HL-60 (cell line): Measurements from ENCODE around the gene MCF2L2.
A peak's percentile ranks its signal among the peaks of the same experiment; 100 is the strongest.

Experiments used
- DNase-seq, 2 experiments: peaks; one replicate each; pipeline ENCODE4 v3.0.0-alpha.2; 2010 to 2020; ENCODE audit warnings: low read depth in 1 of 2, low spot score in 1 of 2
- H3K27ac ChIP-seq: fragments of 250-450 bp; sonication (Bioruptor Pico); replicated peaks from 2 replicates; pipeline ENCODE4 v1.5.1; 2020; ENCODE audit warnings: mild to moderate bottlenecking, moderate library complexity
- H3K27me3 ChIP-seq: fragments of 250-450 bp; sonication (Bioruptor Pico); 2 replicates; pipeline ENCODE4 v1.5.1; 2021; ENCODE audit warnings: mild to moderate bottlenecking, moderate library complexity; ENCODE audit not compliant: insufficient read depth, poor library complexity, severe bottlenecking
- H3K4me3 ChIP-seq: replicated peaks from 2 replicates; pipeline ENCODE4 v1.5.1; 2011; ENCODE audit warnings: mild to moderate bottlenecking, control low read depth, low read length; ENCODE audit not compliant: insufficient read depth
- GABPA ChIP-seq: IDR thresholded peaks from 2 replicates; pipeline ENCODE4 v1.6.1; 2012; ENCODE audit warnings: low read depth
- POLR2AphosphoS5 ChIP-seq: IDR thresholded peaks from 2 replicates; pipeline ENCODE4 v1.6.1; 2012; ENCODE audit warnings: low read depth
- SPI1 ChIP-seq: IDR thresholded peaks from 2 replicates; pipeline ENCODE4 v1.6.1; 2012; ENCODE audit warnings: low read depth, mild to moderate bottlenecking, borderline replicate concordance
- TF ChIP-seq, protein P1 (sequence below): IDR thresholded peaks from one replicate; pipeline ENCODE4 v1.5.1; 2011; ENCODE audit warnings: low read length, control low read depth, inconsistent platforms; ENCODE audit not compliant: insufficient read depth
- TF ChIP-seq, protein P2 (sequence below): IDR thresholded peaks from 2 replicates; pipeline ENCODE4 v1.6.1; 2012; ENCODE audit warnings: low read depth; ENCODE audit not compliant: insufficient replicate concordance

The MCF2L2 gene

DNA sequence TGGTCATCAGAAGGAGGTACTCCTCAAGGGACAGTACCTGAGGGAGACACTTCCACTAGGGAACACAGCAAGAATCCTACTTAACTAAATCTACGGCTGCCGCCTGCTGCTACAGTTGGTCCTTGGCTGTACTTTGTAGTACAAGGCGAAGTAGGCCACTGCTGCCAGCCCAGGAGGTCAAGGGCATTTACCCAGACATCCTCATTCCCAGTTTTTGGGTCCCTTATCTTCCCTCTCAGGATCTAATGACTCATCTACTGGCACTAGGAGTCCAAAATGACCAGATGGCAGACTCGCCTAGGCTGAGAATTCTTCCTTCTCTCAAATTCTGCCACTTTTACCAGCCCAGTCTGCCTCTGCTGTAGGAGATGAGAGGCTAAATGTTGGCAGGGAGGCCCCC is 238.8 kb downstream of the MCF2L2 start:
- no peak for DNase-seq
- TF ChIP-seq, protein P1, sequence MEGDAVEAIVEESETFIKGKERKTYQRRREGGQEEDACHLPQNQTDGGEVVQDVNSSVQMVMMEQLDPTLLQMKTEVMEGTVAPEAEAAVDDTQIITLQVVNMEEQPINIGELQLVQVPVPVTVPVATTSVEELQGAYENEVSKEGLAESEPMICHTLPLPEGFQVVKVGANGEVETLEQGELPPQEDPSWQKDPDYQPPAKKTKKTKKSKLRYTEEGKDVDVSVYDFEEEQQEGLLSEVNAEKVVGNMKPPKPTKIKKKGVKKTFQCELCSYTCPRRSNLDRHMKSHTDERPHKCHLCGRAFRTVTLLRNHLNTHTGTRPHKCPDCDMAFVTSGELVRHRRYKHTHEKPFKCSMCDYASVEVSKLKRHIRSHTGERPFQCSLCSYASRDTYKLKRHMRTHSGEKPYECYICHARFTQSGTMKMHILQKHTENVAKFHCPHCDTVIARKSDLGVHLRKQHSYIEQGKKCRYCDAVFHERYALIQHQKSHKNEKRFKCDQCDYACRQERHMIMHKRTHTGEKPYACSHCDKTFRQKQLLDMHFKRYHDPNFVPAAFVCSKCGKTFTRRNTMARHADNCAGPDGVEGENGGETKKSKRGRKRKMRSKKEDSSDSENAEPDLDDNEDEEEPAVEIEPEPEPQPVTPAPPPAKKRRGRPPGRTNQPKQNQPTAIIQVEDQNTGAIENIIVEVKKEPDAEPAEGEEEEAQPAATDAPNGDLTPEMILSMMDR: no peak
- TF ChIP-seq, protein P2, sequence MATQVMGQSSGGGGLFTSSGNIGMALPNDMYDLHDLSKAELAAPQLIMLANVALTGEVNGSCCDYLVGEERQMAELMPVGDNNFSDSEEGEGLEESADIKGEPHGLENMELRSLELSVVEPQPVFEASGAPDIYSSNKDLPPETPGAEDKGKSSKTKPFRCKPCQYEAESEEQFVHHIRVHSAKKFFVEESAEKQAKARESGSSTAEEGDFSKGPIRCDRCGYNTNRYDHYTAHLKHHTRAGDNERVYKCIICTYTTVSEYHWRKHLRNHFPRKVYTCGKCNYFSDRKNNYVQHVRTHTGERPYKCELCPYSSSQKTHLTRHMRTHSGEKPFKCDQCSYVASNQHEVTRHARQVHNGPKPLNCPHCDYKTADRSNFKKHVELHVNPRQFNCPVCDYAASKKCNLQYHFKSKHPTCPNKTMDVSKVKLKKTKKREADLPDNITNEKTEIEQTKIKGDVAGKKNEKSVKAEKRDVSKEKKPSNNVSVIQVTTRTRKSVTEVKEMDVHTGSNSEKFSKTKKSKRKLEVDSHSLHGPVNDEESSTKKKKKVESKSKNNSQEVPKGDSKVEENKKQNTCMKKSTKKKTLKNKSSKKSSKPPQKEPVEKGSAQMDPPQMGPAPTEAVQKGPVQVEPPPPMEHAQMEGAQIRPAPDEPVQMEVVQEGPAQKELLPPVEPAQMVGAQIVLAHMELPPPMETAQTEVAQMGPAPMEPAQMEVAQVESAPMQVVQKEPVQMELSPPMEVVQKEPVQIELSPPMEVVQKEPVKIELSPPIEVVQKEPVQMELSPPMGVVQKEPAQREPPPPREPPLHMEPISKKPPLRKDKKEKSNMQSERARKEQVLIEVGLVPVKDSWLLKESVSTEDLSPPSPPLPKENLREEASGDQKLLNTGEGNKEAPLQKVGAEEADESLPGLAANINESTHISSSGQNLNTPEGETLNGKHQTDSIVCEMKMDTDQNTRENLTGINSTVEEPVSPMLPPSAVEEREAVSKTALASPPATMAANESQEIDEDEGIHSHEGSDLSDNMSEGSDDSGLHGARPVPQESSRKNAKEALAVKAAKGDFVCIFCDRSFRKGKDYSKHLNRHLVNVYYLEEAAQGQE: no peak
- Histone ChIP-seq H3K27me3 (no peaks in the 10 kb centered on the region), H3K27ac (no peak overlapping the region), H3K4me3 (no peak overlapping the region)

DNA sequence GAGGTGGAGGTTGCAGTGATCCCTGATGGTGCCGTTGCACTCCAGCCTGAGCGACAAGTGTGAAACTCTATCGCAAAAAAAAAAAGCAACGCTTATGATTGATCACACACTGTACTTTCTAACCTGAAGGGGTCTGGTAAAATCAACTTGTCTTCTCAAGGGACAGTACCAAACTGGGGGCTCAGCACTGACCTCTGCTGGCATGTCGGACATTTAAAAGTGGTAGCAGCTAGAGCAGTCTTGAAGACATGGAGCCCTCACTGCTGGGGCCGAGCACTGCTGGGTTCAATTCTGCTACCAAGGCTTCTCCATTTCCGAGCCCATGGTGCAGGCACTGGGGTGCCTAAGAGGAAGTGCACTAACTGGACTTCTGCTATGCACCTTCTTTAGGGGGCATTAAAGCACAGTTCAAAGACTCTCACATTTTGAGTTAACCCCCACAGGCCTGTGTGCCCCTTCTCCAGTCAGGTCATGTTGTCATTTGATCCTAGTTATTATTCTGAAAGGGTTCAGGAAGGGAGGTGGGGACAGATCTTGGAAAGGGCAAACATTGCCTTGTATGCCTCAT is 239.4 kb downstream of the MCF2L2 start:
- DNase-seq: peak in 1 of 2 experiments; percentile 61
- Histone ChIP-seq H3K4me3 (no peak overlapping the region), H3K27ac (no peak overlapping the region), H3K27me3 (no peaks in the 10 kb centered on the region)
- TF ChIP-seq GABPA: no peak
- TF ChIP-seq POLR2AphosphoS5: no peak
- TF ChIP-seq, protein P1: peak; percentile 17
- TF ChIP-seq SPI1: peak; percentile 57; the same call in 1 of the 2 replicates
- TF ChIP-seq, protein P2: no peak

DNA sequence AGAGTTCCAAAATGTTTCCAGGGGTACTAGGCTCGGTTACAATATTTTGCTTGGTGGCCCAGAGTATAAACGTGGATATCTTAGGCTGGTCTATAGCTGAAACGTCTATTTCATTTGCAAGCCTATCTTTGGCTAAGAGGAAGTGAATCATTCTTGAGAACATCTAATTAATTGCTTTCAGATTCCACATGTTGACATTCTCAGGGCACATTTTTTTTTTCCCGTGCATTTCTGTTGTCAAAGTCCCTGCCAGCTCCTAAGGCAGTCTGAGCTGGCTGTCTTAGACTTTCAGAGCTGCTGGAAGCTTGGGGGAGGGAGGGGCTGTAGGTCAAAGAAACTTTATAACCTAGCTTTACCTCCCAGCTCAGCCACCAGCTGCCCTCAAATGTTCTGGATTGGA is 242.7 kb downstream of the MCF2L2 start:
- H3K27me3 ChIP-seq: no peaks in the 10 kb centered on the region
- H3K27ac ChIP-seq: no peak overlapping the region
- TF ChIP-seq SPI1 (peak; percentile 46; the same call in 1 of the 2 replicates), POLR2AphosphoS5 (no peak)
- no peak for DNase-seq
- no peak overlapping the region for H3K4me3 ChIP-seq

DNA sequence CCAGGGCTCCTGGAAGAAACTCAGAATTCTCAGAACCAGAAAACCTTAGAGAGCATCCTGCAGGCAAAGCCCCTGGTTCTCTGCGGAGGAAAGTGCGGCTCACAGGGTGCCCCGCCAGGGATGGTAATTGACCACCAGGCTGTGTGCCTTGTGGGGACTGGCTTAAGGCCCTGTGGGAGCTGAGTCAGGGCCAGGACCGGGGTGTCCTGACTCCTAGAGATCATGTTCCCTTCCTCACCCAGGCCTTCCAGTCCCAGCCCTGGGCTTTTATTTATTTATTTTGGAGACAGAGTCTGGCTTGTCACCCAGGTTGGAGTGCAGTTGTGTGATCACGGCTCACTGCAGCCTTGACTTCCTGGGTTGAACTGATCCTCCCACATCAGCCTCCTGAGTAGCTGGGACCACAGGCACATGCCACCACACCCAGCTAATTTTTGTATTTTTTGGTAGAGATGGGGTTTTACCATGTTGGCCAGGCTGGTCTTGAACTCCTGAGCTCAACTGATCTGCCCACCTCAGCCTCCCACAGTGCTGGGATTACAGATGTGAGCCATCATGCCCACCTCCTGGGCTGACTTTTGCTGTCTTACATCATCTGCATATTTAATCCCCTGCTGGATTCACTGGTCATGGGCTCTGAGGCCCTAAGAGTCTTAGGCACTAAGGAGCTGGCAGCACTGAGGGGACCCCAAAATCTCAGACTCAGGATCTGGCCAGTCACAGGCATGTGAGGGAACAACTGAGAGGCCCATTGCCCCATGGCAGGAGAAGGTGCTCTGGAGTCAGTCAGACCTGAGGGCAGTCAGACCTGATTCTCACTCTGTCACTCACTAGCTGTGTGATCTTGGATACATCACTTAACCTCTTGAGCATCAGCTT is 245.4 kb downstream of the MCF2L2 start:
- Histone ChIP-seq H3K27me3 (peaks cover 10% of the 10 kb centered on the region), H3K4me3 (no peak overlapping the region), H3K27ac (no peak overlapping the region)
- TF ChIP-seq, protein P1: no peak
- no peak for TF ChIP-seq GABPA
- TF ChIP-seq, protein P2: no peak
- no peak for TF ChIP-seq POLR2AphosphoS5
- TF ChIP-seq SPI1: no peak
- no peak for DNase-seq
